ENCODE results near the gene DCAF11.
A peak's percentile ranks its signal among the peaks of the same experiment; 100 is the strongest.

DCAF11 gene

GRCh38 chr14:24123424-24124417 is 9.1 kb downstream of the DCAF11 start:
- no peak overlapping the region for H3K4me3 ChIP-seq
- no peak for DNase-seq (ENCODE audit: low spot score)
- no peak for TF ChIP-seq CTCF (IDR thresholded peaks at IDR 0.05)
- H3K27ac ChIP-seq: no peak overlapping the region

- DNase-seq (ENCODE audit: low spot score): no peak
- Histone ChIP-seq H3K4me3 (no peak overlapping the region), H3K27ac (no peak overlapping the region)
- TF ChIP-seq CTCF (IDR thresholded peaks at IDR 0.05): no peak
These were observed 12.4 kb downstream of the DCAF11 start for GRCh38 chr14:24126939-24127338.

- Histone ChIP-seq H3K27ac (no peak overlapping the region), H3K4me3 (no peak overlapping the region)
- TF ChIP-seq CTCF (IDR thresholded peaks at IDR 0.05): no peak
- no peak for DNase-seq (ENCODE audit: low spot score)
These were observed 13.1 kb downstream of the DCAF11 start for GRCh38 chr14:24127673-24128072.

GRCh38 chr14:24129410-24129998 is 14.9 kb downstream of the DCAF11 start:
- DNase-seq (ENCODE audit: low spot score): no peak
- Histone ChIP-seq H3K4me3 (no peak overlapping the region), H3K27ac (no peak overlapping the region)
- no peak for TF ChIP-seq CTCF (IDR thresholded peaks at IDR 0.05)

GRCh38 chr14:24130380-24130716 is 15.8 kb downstream of the DCAF11 start, which contains the start of gene FITM1:
Gene FITM1, plus strand, starts transcription at chr14:24130659. Its CDS starts 905 bp downstream, at chr14:24131564.
- no peak for TF ChIP-seq CTCF (IDR thresholded peaks at IDR 0.05)
- H3K27ac ChIP-seq: peak within 1 kb of the TSS; percentile 4 to 39
- DNase-seq (ENCODE audit: low spot score): no peak
- H3K4me3 ChIP-seq: no peak within 1 kb of the TSS

GRCh38 chr14:24130717-24131548 is 16.4 kb downstream of the DCAF11 start:
- Histone ChIP-seq H3K4me3 (no peak overlapping the region), H3K27ac (peak overlapping the region; percentile 4 to 39)
- no peak for DNase-seq (ENCODE audit: low spot score)
- TF ChIP-seq CTCF (IDR thresholded peaks at IDR 0.05): no peak
